GM18526 (cell line): ENCODE data around the gene HNF4A.

Source experiments
- POLR2A ChIP-seq: IDR thresholded peaks from 3 replicates; pipeline ENCODE4 v1.6.1; 2011; ENCODE audit not compliant: insufficient read length; ENCODE audit errors: extremely low read depth

HNF4A gene

GRCh38 chr20:44467289-44467883, 111.9 kb downstream of the HNF4A start:
- no peak for TF ChIP-seq POLR2A

GRCh38 chr20:44468044-44468782, 112.7 kb downstream of the HNF4A start:
- no peak for TF ChIP-seq POLR2A

GRCh38 chr20:44470327-44470726, 114.8 kb downstream of the HNF4A start:
- no peak for TF ChIP-seq POLR2A

GRCh38 chr20:44471481-44471882, 116.0 kb downstream of the HNF4A start:
- no peak for TF ChIP-seq POLR2A

- no peak for TF ChIP-seq POLR2A
These were observed 119.8 kb downstream of the HNF4A start for GRCh38 chr20:44475372-44475693.

- TF ChIP-seq POLR2A: peak; percentile 98
These were observed 120.4 kb downstream of the HNF4A start, which contains the start of gene TTPAL for GRCh38 chr20:44475694-44476560. TTPAL (plus strand) TSS chr20:44475874; CDS start chr20:44480000, 4,126 bp downstream.

GRCh38 chr20:44477151-44477550, 121.7 kb downstream of the HNF4A start:
- TF ChIP-seq POLR2A: no peak

GRCh38 chr20:44478206-44478605, 122.7 kb downstream of the HNF4A start:
- TF ChIP-seq POLR2A: no peak

- no peak for TF ChIP-seq POLR2A
These were observed 124.1 kb downstream of the HNF4A start for GRCh38 chr20:44479643-44480042.

- TF ChIP-seq POLR2A: no peak
These were observed 124.6 kb downstream of the HNF4A start for GRCh38 chr20:44480097-44480496.

GRCh38 chr20:44481719-44482416, 126.4 kb downstream of the HNF4A start:
- no peak for TF ChIP-seq POLR2A

GRCh38 chr20:44483112-44483511, 127.6 kb downstream of the HNF4A start:
- no peak for TF ChIP-seq POLR2A
